ENCODE results near the gene NEK6. TPM values are rescaled to one million over a fixed set of nuclear protein-coding genes. Genes with fewer than 3 reads are reported as not detected.

Gene NEK6
- total RNA-seq, 3 donors from 2014 or later (not counting 1 experiment from before 2014, with no cell fraction given) = 25.0 to 34.9 (median 33.0) TPM

GRCh38 chr9:124272979-124273378 lies 15.2 kb downstream of the NEK6 start:
- Mint-ChIP-seq H3K4me3 (no peak overlapping the region), H3K27me3 (ENCODE audit: low read depth in 2 of 2) (no peaks in the 10 kb centered on the region), H3K27ac (no peak overlapping the region), H3K9me3 (no peaks in the 10 kb centered on the region), H3K36me3 (no peaks in the 10 kb centered on the region), H3K4me1 (peaks cover 44 to 76% of the 10 kb centered on the region in 2 donors)
- intact Hi-C loops (cut with micrococcal nuclease) = no loop called here
- H3K27ac ChIP-seq (ENCODE audit: low read length) = no peak overlapping the region
- 89% methylated on average over 9 of the region's 9 CpGs for WGBS (ENCODE audit: insufficient coverage)
- H3K27me3 ChIP-seq (ENCODE audit: control insufficient read depth, insufficient read depth, low read length) = no peaks in the 10 kb centered on the region
- no peak for DNase-seq
- TF ChIP-seq CTCF (IDR thresholded peaks at IDR 0.05) = no peak
- H3K4me3 ChIP-seq (ENCODE audit: low read length) = no peak overlapping the region
- H3K36me3 ChIP-seq (ENCODE audit: control insufficient read depth, insufficient read depth, low read length) = peaks cover 4% of the 10 kb centered on the region
- no peak for ATAC-seq
- H3K9me3 ChIP-seq (ENCODE audit: control insufficient read depth, insufficient read depth, low read length) = no peaks in the 10 kb centered on the region
- peaks cover 75% of the 10 kb centered on the region for H3K4me1 ChIP-seq (ENCODE audit: control insufficient read depth, insufficient read depth, low read length)

- Histone ChIP-seq H3K27ac (ENCODE audit: low read length) (no peak overlapping the region), H3K4me3 (ENCODE audit: low read length) (no peak overlapping the region), H3K36me3 (ENCODE audit: control insufficient read depth, insufficient read depth, low read length) (peaks cover 4% of the 10 kb centered on the region), H3K27me3 (ENCODE audit: control insufficient read depth, insufficient read depth, low read length) (no peaks in the 10 kb centered on the region), H3K9me3 (ENCODE audit: control insufficient read depth, insufficient read depth, low read length) (no peaks in the 10 kb centered on the region), H3K4me1 (ENCODE audit: control insufficient read depth, insufficient read depth, low read length) (peaks cover 75% of the 10 kb centered on the region)
- TF ChIP-seq CTCF (IDR thresholded peaks at IDR 0.05) = no peak
- intact Hi-C loops (cut with micrococcal nuclease) = no loop called here
- no peaks in the 10 kb centered on the region for H3K27me3 Mint-ChIP-seq (ENCODE audit: low read depth in 2 of 2)
- H3K4me3 Mint-ChIP-seq = no peak overlapping the region
- peaks cover 43 to 75% of the 10 kb centered on the region in 2 donors for H3K4me1 Mint-ChIP-seq
- ATAC-seq = no peak
- WGBS (ENCODE audit: insufficient coverage) = 95% methylated on average over 21 of the region's 21 CpGs
- H3K27ac Mint-ChIP-seq = no peak overlapping the region
- DNase-seq = no peak
- H3K36me3 Mint-ChIP-seq = no peaks in the 10 kb centered on the region
- no peaks in the 10 kb centered on the region for H3K9me3 Mint-ChIP-seq
Observed at GRCh38 chr9:124273427-124274160, 15.8 kb downstream of the NEK6 start.

- H3K27ac ChIP-seq (ENCODE audit: low read length) = no peak overlapping the region
- no peaks in the 10 kb centered on the region for H3K36me3 Mint-ChIP-seq
- H3K4me1 ChIP-seq (ENCODE audit: control insufficient read depth, insufficient read depth, low read length) = peaks cover 69% of the 10 kb centered on the region
- H3K4me1 Mint-ChIP-seq = peaks cover 40 to 75% of the 10 kb centered on the region in 2 donors
- H3K27me3 Mint-ChIP-seq (ENCODE audit: low read depth in 2 of 2) = no peaks in the 10 kb centered on the region
- DNase-seq (no peak), ATAC-seq (no peak)
- H3K36me3 ChIP-seq (ENCODE audit: control insufficient read depth, insufficient read depth, low read length) = peaks cover 4% of the 10 kb centered on the region
- intact Hi-C loops (cut with micrococcal nuclease) = no loop called here
- 84% methylated on average over 6 of the region's 6 CpGs for WGBS (ENCODE audit: insufficient coverage)
- no peak for TF ChIP-seq CTCF (IDR thresholded peaks at IDR 0.05)
- H3K4me3 ChIP-seq (ENCODE audit: low read length) = no peak overlapping the region
- H3K27me3 ChIP-seq (ENCODE audit: control insufficient read depth, insufficient read depth, low read length) = no peaks in the 10 kb centered on the region
- no peaks in the 10 kb centered on the region for H3K9me3 Mint-ChIP-seq
- H3K4me3 Mint-ChIP-seq = no peak overlapping the region
- no peak overlapping the region for H3K27ac Mint-ChIP-seq
- H3K9me3 ChIP-seq (ENCODE audit: control insufficient read depth, insufficient read depth, low read length) = no peaks in the 10 kb centered on the region
Observed at GRCh38 chr9:124274226-124274625, 16.5 kb downstream of the NEK6 start.

GRCh38 chr9:124274738-124275137 lies 17.0 kb downstream of the NEK6 start:
- H3K4me3 Mint-ChIP-seq = no peak overlapping the region
- H3K27ac ChIP-seq (ENCODE audit: low read length) = no peak overlapping the region
- no peaks in the 10 kb centered on the region for H3K9me3 ChIP-seq (ENCODE audit: control insufficient read depth, insufficient read depth, low read length)
- H3K4me3 ChIP-seq (ENCODE audit: low read length) = no peak overlapping the region
- H3K27ac Mint-ChIP-seq = peak overlapping the region in 1 of 2 donors; percentile 64
- DNase-seq (no peak), ATAC-seq (no peak)
- no peaks in the 10 kb centered on the region for H3K36me3 Mint-ChIP-seq
- H3K27me3 ChIP-seq (ENCODE audit: control insufficient read depth, insufficient read depth, low read length) = no peaks in the 10 kb centered on the region
- intact Hi-C loops (cut with micrococcal nuclease) = no loop called here
- peaks cover 64% of the 10 kb centered on the region for H3K4me1 ChIP-seq (ENCODE audit: control insufficient read depth, insufficient read depth, low read length)
- H3K27me3 Mint-ChIP-seq (ENCODE audit: low read depth in 2 of 2) = no peaks in the 10 kb centered on the region
- WGBS (ENCODE audit: insufficient coverage) = 90% methylated on average over 7 of the region's 7 CpGs
- peaks cover 36 to 76% of the 10 kb centered on the region in 2 donors for H3K4me1 Mint-ChIP-seq
- H3K9me3 Mint-ChIP-seq = no peaks in the 10 kb centered on the region
- no peak for TF ChIP-seq CTCF (IDR thresholded peaks at IDR 0.05)
- H3K36me3 ChIP-seq (ENCODE audit: control insufficient read depth, insufficient read depth, low read length) = peaks cover 4% of the 10 kb centered on the region
